Hindlimb muscle (tissue), 1 donor: ENCODE data around the gene PKP1. TPM values are rescaled to one million over a fixed set of nuclear protein-coding genes. Genes with fewer than 3 reads are reported as not detected.

ENCODE experiments used
- DNase-seq: peaks from one replicate; pipeline ENCODE4 v3.0.0-alpha.2; 2013
- polyA plus RNA-seq: library from polyadenylated mRNA; unstranded; fragments of 120-200 nt; gene quantifications from one replicate; pipeline ENCODE4 v1.2.1, GENCODE V29; 2013; ENCODE audit not compliant: insufficient read length

Gene PKP1
- polyA plus RNA-seq, 1 donor: 11.1 TPM

- DNase-seq: no peak
These were observed 91.1 kb downstream of the PKP1 start for GRCh38 chr1:201374364-201374763.

- no peak for DNase-seq
These were observed 91.9 kb downstream of the PKP1 start for GRCh38 chr1:201375169-201375568.

DNA sequence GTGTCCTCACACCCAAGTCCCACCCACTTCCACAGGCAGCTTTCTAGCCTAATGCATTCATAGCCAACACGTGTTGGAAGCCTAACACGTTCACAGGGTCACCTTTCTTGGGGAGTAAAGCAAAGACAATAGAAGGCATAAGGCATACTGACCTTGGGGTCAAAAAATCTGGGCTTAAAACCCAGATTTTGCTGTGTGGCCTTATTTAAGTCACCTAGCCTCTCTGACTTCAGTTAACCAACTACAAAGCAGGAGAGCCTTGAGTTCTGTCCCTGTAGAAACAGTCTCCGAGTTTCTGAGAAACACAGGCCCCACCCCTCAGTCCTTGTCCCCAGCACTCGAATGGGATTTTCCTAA is 92.8 kb downstream of the PKP1 start:
- no peak for DNase-seq

DNA sequence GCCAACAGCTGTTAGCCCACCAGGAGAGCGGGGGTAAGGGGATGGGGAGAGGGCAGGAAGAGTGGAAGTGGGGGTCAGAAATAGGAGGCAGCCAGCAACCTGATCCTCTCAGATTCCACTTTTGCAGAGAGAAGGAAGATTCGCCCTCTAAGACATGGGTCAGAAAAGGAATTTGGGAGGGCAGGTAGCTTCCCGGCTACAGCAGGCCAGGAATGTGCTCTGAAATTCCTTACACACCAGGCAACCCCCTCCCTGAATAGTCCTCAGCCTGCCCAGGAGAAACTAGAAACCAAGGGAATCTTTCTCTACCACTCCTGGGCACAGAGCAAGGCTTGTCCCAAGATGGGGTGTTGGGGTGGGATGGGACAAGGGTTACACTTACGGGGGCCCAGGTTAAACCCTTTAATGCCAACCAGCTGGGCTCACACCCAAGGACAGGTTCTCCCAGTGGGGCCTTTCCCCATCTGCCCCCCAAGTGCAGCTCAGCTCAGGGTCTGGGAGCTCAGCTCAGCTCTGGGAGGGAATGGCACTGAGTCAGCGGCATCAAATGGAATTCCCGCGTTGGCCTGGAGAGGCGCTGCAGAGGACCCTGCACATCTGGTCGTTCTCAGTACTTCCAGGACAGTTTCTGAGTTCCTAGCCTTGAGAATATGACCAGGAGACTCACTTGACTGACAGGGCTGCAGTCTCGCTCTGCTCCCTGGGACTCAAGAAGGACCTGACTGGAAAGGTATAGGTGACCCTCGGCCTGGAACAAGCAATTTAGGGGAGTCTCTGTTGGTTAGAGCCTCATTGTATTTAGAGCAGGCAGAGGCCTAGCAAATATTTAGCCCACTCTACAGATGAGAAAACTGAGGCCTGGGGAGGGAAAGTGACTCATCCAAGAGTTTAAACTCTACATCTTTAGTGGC is 93.4 kb downstream of the PKP1 start:
- no peak for DNase-seq

DNA sequence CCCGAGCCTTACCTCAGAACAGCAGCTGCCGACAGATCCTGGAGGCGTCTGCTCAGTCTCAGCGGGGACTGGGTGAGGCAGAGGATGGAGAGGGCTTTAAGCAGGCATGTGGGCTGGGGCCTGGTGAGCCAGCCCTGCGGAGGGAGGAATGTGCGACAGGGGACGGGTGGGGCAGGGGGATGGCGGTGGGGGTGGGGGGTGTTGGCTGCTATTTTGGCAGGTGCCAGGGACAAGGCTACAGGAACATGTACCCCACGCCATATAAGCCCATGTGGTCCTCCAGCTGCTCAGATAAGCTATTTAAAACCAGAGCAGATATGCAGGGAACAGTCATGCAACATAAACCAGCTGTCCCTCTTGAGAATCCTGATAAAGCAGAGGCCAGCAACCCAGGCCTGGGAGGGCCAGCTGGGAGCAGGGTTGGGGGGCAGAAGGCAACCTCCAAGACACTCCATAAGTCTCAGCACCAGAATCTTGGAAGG is 94.3 kb downstream of the PKP1 start, which contains the start of gene TNNT2:
Gene TNNT2 (minus strand): TSS at position 70 of the 482 bp plus-strand sequence. CDS start 4,426 bp downstream, outside the sequence.
- no peak for DNase-seq

GRCh38 chr1:201378804-201379203 is 95.5 kb downstream of the PKP1 start:
- no peak for DNase-seq

DNA sequence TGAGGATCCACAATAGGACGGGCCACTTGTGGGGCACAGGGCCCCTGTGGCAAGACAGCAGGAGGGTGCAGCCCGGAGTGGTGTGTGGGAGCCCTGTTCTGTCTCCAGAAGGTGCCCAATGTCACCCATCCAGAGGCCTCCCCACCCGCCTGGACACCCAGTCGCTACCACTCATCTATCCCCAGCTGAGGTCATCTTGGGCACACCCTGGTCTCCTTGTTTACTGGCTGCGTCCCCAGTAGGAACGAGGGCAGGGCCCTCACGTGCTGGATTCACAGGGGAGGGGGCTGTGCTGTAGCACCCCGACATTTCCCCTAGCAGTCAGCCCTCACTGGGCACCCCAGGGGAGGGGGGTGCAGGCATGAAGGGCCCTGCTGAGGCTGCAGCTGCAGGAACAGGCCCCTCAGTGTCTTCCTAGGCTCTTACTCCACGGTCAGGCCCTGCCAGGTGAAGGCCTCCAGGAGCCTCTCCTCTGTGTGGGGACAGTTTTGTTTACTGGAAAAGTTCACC is 96.5 kb downstream of the PKP1 start:
- no peak for DNase-seq

- DNase-seq: no peak
These were observed 97.8 kb downstream of the PKP1 start for GRCh38 chr1:201381130-201381529.

Other genes with a start within 250 kb of the PKP1 start
- 66.3 TPM for gene CACNA1S, start 171.1 kb upstream of the PKP1 start, polyA plus RNA-seq
- 0.70 TPM for gene ASCL5, start 156.3 kb upstream of the PKP1 start, polyA plus RNA-seq
- 62.2 TPM for gene TMEM9, start 129.0 kb upstream of the PKP1 start, polyA plus RNA-seq
- gene IGFN1, start 92.7 kb upstream of the PKP1 start, polyA plus RNA-seq: 2.6 TPM
- 1,245 TPM for gene TNNT2, start 94.2 kb downstream of the PKP1 start, polyA plus RNA-seq
- 17.8 TPM for gene LAD1, start 115.8 kb downstream of the PKP1 start, polyA plus RNA-seq
- gene TNNI1, start 138.2 kb downstream of the PKP1 start, polyA plus RNA-seq: 1,789 TPM
- gene PHLDA3, start 185.7 kb downstream of the PKP1 start, polyA plus RNA-seq: 23.5 TPM
- 37.0 TPM for gene CSRP1, start 223.6 kb downstream of the PKP1 start, polyA plus RNA-seq